Psoas muscle (tissue), 8 donors: ENCODE data around the gene GNA12. TPM values are rescaled to one million over a fixed set of nuclear protein-coding genes. Genes with fewer than 3 reads are reported as not detected.
A peak's percentile ranks its signal among the peaks of the same experiment; 100 is the strongest.

Experiments used
- ATAC-seq, 4 donors: fragments of 200-7000 bp; cut with Tn5 transposase; one replicate each; pipeline ENCODE4 v1.9.1; 2020; ENCODE audit warnings: moderate library complexity in 3 of 4, mild to moderate bottlenecking in 2 of 4
- DNase-seq, 2 donors: peaks; one replicate each; pipeline ENCODE4 v3.0.0-alpha.2; 2020
- H3K27ac ChIP-seq: fragments of 200-600 bp; one replicate; pipeline ENCODE4 v1.8.0; 2022
- H3K27me3 ChIP-seq, 3 donors: fragments of 200-600 bp in 1 of 3; one replicate each; pipeline versions ENCODE4 v1.6.1 to v1.8.0; 2013 to 2022; ENCODE audit warnings: low read length in 2 of 3, mild to moderate bottlenecking in 2 of 3, moderate library complexity in 1 of 3; ENCODE audit not compliant: insufficient read depth in 3 of 3
- H3K36me3 ChIP-seq, 2 donors: fragments of 200-600 bp in 1 of 2; one replicate each; pipeline versions ENCODE4 v1.6.1 to v1.8.0; 2013 to 2022; ENCODE audit warnings: low read depth in 1 of 2, mild to moderate bottlenecking in 1 of 2, moderate library complexity in 1 of 2; ENCODE audit not compliant: insufficient read depth in 1 of 2
- H3K4me1 ChIP-seq: fragments of 200-600 bp; one replicate; pipeline ENCODE4 v1.8.0; 2022
- H3K4me3 ChIP-seq: fragments of 200-600 bp; one replicate; pipeline ENCODE4 v1.8.0; 2022; ENCODE audit warnings: mild to moderate bottlenecking
- H3K9me3 ChIP-seq: fragments of 200-600 bp; one replicate; pipeline ENCODE4 v1.8.0; 2022
- WGBS, 3 donors: extraction: QIAGEN DNeasy Blood & Tissue Kit; methylation state at CpG; one replicate each; pipeline versions ENCODE4 v1.1.6 to v1.1.7; 2013; 5-methylcytosine and 5-hydroxymethylcytosine counted together
- intact Hi-C, 2 donors: fragments of 100-400 bp; cut with DNase I; formaldehyde crosslinking; loops; one replicate each; pipeline versions ENCODE4 v1.11.0 to v1.14.2; 2022
- polyA plus RNA-seq, 3 donors: library from polyadenylated mRNA; stranded (reverse); fragments of 200-250 nt; gene quantifications; one replicate each; pipeline ENCODE4 v1.2.3, GENCODE V29; 2013
- total RNA-seq, 4 donors: library from RNA; stranded (reverse); fragmentation: NEBNext Ultra II Directional in 2 of 4; extraction: Animal tissue kit (Norgen Biotek cat#: 25700) in 2 of 4; gene quantifications; one replicate each; pipeline versions ENCODE4 v1.2.1 to v1.2.4, GENCODE V29; 2021 to 2023
- TF ChIP-seq, protein P1 (sequence below): fragments of 200-600 bp; IDR thresholded peaks from one replicate; pipeline ENCODE4 v1.8.0; 2022; ENCODE audit warnings: antibody characterized with exemption
- donor health status: healthy with polysubstance abuse.
- donor health status: DM: no; HTN: no; CAD: no; lungs with moderate emphysema.
- donor health status: Bipolar disorder and iron deficiency.
- donor health status: healthy.
- donor health status: DM: yes; HTN: yes; CAD: no.
- donor health status: DM: no; HTN: no; CAD: no.
- donor health status: DM: no; HTN: no; CAD: no.
- donor health status: DM: yes; HTN: yes; CAD: no.

GNA12 gene
- total and polyA plus RNA-seq, 7 donors: 7.1 to 20.2 (median 15.4) TPM

GRCh38 chr7:2701832-2702593 lies 142.1 kb downstream of the GNA12 start:
- peak; percentile 74 to 86 for DNase-seq
- intact Hi-C loops: no loop called here
- ATAC-seq: peak; percentile 34 to 84 (median 72)
- H3K36me3 ChIP-seq: no peaks in the 10 kb centered on the region
- TF ChIP-seq, protein P1, sequence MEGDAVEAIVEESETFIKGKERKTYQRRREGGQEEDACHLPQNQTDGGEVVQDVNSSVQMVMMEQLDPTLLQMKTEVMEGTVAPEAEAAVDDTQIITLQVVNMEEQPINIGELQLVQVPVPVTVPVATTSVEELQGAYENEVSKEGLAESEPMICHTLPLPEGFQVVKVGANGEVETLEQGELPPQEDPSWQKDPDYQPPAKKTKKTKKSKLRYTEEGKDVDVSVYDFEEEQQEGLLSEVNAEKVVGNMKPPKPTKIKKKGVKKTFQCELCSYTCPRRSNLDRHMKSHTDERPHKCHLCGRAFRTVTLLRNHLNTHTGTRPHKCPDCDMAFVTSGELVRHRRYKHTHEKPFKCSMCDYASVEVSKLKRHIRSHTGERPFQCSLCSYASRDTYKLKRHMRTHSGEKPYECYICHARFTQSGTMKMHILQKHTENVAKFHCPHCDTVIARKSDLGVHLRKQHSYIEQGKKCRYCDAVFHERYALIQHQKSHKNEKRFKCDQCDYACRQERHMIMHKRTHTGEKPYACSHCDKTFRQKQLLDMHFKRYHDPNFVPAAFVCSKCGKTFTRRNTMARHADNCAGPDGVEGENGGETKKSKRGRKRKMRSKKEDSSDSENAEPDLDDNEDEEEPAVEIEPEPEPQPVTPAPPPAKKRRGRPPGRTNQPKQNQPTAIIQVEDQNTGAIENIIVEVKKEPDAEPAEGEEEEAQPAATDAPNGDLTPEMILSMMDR: no peak
- WGBS, 3 donors: 38 to 59% (median 48%) methylated on average over 12 of the region's 12 CpGs
- no peaks in the 10 kb centered on the region for H3K9me3 ChIP-seq
- H3K27ac ChIP-seq: no peak overlapping the region
- peaks cover 0 to 18% (median 2%) of the 10 kb centered on the region in 3 donors for H3K27me3 ChIP-seq
- H3K4me3 ChIP-seq: no peak overlapping the region
- H3K4me1 ChIP-seq: no peaks in the 10 kb centered on the region

- peak; percentile 6 to 23 (median 19) for ATAC-seq
Observed at GRCh38 chr7:2701424-2701823, 142.7 kb downstream of the GNA12 start.

GRCh38 chr7:2700141-2700850 lies 143.8 kb downstream of the GNA12 start:
- DNase-seq: no peak
- intact Hi-C loops: no loop called here
- H3K36me3 ChIP-seq: no peaks in the 10 kb centered on the region
- peaks cover 0 to 22% (median 2%) of the 10 kb centered on the region in 3 donors for H3K27me3 ChIP-seq
- WGBS, 3 donors: 90 to 93% (median 90%) methylated on average over 40 of the region's 40 CpGs
- no peak overlapping the region for H3K4me3 ChIP-seq
- H3K4me1 ChIP-seq: no peaks in the 10 kb centered on the region
- TF ChIP-seq, protein P1: no peak
- no peak overlapping the region for H3K27ac ChIP-seq
- no peaks in the 10 kb centered on the region for H3K9me3 ChIP-seq
- ATAC-seq: no peak

More at GRCh38 chr7:2701424-2701823, 142.7 kb downstream of the GNA12 start:
- H3K9me3 ChIP-seq: no peaks in the 10 kb centered on the region
- no peaks in the 10 kb centered on the region for H3K36me3 ChIP-seq
- WGBS, 3 donors: 35 to 50% (median 42%) methylated on average over 16 to 17 of the region's 17 CpGs
- DNase-seq: no peak
- intact Hi-C loops: no loop called here
- H3K27ac ChIP-seq: no peak overlapping the region
- no peak overlapping the region for H3K4me3 ChIP-seq
- H3K4me1 ChIP-seq: no peaks in the 10 kb centered on the region
- TF ChIP-seq, protein P1: no peak
- H3K27me3 ChIP-seq: peaks cover 0 to 22% (median 2%) of the 10 kb centered on the region in 3 donors

DNA sequence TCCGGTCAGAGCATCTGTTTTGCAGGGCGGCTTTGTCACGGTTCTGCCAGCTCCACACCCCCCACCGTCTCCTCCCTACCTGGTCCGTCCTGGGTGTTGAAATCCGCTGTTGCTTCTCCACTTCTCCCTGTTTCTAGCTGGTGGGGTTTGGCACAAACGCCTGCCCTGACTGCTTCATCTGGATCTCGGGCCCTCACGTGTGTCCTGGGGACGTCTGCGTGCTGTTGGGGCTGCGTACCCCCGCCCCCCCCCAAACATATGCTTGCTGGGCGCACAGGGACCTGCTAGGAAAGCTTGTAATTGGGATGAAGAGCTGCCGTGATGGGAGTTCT lies 144.9 kb downstream of the GNA12 start:
- Histone ChIP-seq H3K4me1 (no peaks in the 10 kb centered on the region), H3K27ac (no peak overlapping the region), H3K36me3 (no peaks in the 10 kb centered on the region), H3K4me3 (no peak overlapping the region), H3K9me3 (no peaks in the 10 kb centered on the region), H3K27me3 (peaks cover 0 to 19% (median 2%) of the 10 kb centered on the region in 3 donors)
- no peak for DNase-seq
- WGBS, 3 donors: 74 to 80% (median 78%) methylated on average over 15 of the region's 15 CpGs
- no peak for ATAC-seq
- intact Hi-C loops: no loop called here
- TF ChIP-seq, protein P1: no peak
